Upper lobe of right lung (tissue), 1 donor: ENCODE data around the gene GULP1. TPM values are rescaled to one million over a fixed set of nuclear protein-coding genes. Genes with fewer than 3 reads are reported as not detected.

Experiments used
- ATAC-seq: fragments of 200-7000 bp; cut with Tn5 transposase; one replicate; pipeline ENCODE4 v1.9.1; 2020; ENCODE audit warnings: mild to moderate bottlenecking, moderate library complexity
- DNase-seq: peaks from one replicate; pipeline ENCODE4 v3.0.0-alpha.2; 2020
- H3K27ac ChIP-seq: fragments of 200-600 bp; one replicate; pipeline ENCODE4 v1.8.0; 2022
- H3K27me3 ChIP-seq: fragments of 200-600 bp; one replicate; pipeline ENCODE4 v1.8.0; 2022; ENCODE audit warnings: mild to moderate bottlenecking
- H3K36me3 ChIP-seq: fragments of 200-600 bp; one replicate; pipeline ENCODE4 v1.8.0; 2022
- H3K4me1 ChIP-seq: fragments of 200-600 bp; one replicate; pipeline ENCODE4 v1.8.0; 2022
- H3K4me3 ChIP-seq: fragments of 200-600 bp; one replicate; pipeline ENCODE4 v1.8.0; 2022; ENCODE audit warnings: mild to moderate bottlenecking
- H3K9me3 ChIP-seq: fragments of 200-600 bp; one replicate; pipeline ENCODE4 v1.8.0; 2022
- intact Hi-C: fragments of 100-400 bp; cut with DNase I; formaldehyde crosslinking; loops from one replicate; pipeline ENCODE4 v1.11.0; 2022
- total RNA-seq: library from RNA; stranded (reverse); fragmentation: NEBNext Ultra II Directional; extraction: Animal tissue kit (Norgen Biotek cat#: 25700); gene quantifications from one replicate; pipeline ENCODE4 v1.2.1, GENCODE V29; 2021
- TF ChIP-seq, protein P1 (sequence below): fragments of 200-600 bp; IDR thresholded peaks from one replicate; pipeline ENCODE4 v1.8.0; 2022; ENCODE audit warnings: antibody characterized with exemption
- donor health status: DM: no; HTN: yes; CAD: no; lungs with severe emphysema.

Gene GULP1
- total RNA-seq, 1 donor from 2014 or later, result 30.6 TPM

- Histone ChIP-seq H3K36me3 (no peaks in the 10 kb centered on the region), H3K9me3 (no peaks in the 10 kb centered on the region), H3K27ac (no peak overlapping the region), H3K27me3 (no peaks in the 10 kb centered on the region), H3K4me1 (peaks cover 4% of the 10 kb centered on the region), H3K4me3 (no peak overlapping the region)
- intact Hi-C loops, result no loop called here
- ATAC-seq (no peak), DNase-seq (no peak)
- TF ChIP-seq, protein P1, sequence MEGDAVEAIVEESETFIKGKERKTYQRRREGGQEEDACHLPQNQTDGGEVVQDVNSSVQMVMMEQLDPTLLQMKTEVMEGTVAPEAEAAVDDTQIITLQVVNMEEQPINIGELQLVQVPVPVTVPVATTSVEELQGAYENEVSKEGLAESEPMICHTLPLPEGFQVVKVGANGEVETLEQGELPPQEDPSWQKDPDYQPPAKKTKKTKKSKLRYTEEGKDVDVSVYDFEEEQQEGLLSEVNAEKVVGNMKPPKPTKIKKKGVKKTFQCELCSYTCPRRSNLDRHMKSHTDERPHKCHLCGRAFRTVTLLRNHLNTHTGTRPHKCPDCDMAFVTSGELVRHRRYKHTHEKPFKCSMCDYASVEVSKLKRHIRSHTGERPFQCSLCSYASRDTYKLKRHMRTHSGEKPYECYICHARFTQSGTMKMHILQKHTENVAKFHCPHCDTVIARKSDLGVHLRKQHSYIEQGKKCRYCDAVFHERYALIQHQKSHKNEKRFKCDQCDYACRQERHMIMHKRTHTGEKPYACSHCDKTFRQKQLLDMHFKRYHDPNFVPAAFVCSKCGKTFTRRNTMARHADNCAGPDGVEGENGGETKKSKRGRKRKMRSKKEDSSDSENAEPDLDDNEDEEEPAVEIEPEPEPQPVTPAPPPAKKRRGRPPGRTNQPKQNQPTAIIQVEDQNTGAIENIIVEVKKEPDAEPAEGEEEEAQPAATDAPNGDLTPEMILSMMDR, result no peak
These were observed 304.4 kb downstream of the GULP1 start for GRCh38 chr2:188596054-188596453.

- H3K27ac ChIP-seq, result no peak overlapping the region
- intact Hi-C loops, result no loop called here
- no peak for ATAC-seq
These were observed 306.9 kb downstream of the GULP1 start for GRCh38 chr2:188598551-188598950.

GRCh38 chr2:188599140-188599539 lies 307.5 kb downstream of the GULP1 start:
- TF ChIP-seq, protein P1, result no peak
- no peak overlapping the region for H3K27ac ChIP-seq

More at GRCh38 chr2:188598551-188598950, 306.9 kb downstream of the GULP1 start:
- no peak overlapping the region for H3K4me3 ChIP-seq
- H3K9me3 ChIP-seq, result no peaks in the 10 kb centered on the region
- TF ChIP-seq, protein P1, result no peak
- DNase-seq, result no peak
- peaks cover 4% of the 10 kb centered on the region for H3K4me1 ChIP-seq
- no peaks in the 10 kb centered on the region for H3K27me3 ChIP-seq
- no peaks in the 10 kb centered on the region for H3K36me3 ChIP-seq

DNA sequence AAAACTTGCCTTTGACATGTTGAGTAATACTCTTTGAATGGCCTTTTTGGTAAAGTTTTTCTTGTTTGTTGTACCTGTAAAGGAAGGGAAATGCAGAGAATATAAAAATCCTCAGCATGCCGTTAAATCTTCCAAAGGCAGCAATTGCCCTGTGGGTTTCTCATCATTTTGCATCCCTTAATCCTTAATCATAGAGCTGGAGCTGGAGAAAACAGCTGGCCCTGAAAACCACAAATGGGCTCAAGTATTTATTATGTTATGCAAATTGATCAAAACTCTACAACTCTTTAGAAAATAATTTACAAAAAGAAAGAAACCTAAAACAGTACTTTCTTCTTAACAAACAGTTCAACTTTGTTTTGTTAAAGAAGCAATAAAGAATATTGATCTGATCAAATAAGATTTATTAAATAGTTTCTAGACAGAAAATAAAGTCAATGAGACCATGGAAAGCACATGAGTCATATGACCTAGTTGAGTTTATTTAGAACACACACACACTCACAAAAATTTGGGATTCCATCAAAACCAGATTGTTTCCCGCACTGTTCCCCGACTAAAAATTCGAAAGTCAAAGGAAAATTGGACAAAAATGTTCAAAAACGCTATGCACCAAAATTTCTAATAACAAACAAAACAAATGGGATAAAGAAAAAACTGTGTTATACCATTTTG lies 309.0 kb downstream of the GULP1 start:
- TF ChIP-seq, protein P1, result no peak
- ATAC-seq, result no peak
- no peaks in the 10 kb centered on the region for H3K36me3 ChIP-seq

More at GRCh38 chr2:188599140-188599539, 307.5 kb downstream of the GULP1 start:
- intact Hi-C loops, result no loop called here
- Histone ChIP-seq H3K36me3 (no peaks in the 10 kb centered on the region), H3K27me3 (no peaks in the 10 kb centered on the region), H3K9me3 (no peaks in the 10 kb centered on the region), H3K4me1 (peaks cover 4% of the 10 kb centered on the region), H3K4me3 (no peak overlapping the region)
- DNase-seq, result no peak
- ATAC-seq, result no peak

GRCh38 chr2:188601391-188601790 lies 309.7 kb downstream of the GULP1 start:
- Histone ChIP-seq H3K4me1 (peaks cover 4% of the 10 kb centered on the region), H3K36me3 (no peaks in the 10 kb centered on the region), H3K27ac (no peak overlapping the region), H3K9me3 (no peaks in the 10 kb centered on the region), H3K4me3 (no peak overlapping the region), H3K27me3 (no peaks in the 10 kb centered on the region)
- ATAC-seq, result no peak
- no peak for DNase-seq
- TF ChIP-seq, protein P1, result no peak
- intact Hi-C loops, result no loop called here

More for the DNA sequence above, 309.0 kb downstream of the GULP1 start:
- Histone ChIP-seq H3K9me3 (no peaks in the 10 kb centered on the region), H3K4me3 (no peak overlapping the region), H3K27me3 (no peaks in the 10 kb centered on the region), H3K4me1 (peaks cover 4% of the 10 kb centered on the region), H3K27ac (no peak overlapping the region)
- no peak for DNase-seq
- intact Hi-C loops, result no loop called here
